ENCODE data around the gene CNTNAP5.

- TF ChIP-seq, protein P1, sequence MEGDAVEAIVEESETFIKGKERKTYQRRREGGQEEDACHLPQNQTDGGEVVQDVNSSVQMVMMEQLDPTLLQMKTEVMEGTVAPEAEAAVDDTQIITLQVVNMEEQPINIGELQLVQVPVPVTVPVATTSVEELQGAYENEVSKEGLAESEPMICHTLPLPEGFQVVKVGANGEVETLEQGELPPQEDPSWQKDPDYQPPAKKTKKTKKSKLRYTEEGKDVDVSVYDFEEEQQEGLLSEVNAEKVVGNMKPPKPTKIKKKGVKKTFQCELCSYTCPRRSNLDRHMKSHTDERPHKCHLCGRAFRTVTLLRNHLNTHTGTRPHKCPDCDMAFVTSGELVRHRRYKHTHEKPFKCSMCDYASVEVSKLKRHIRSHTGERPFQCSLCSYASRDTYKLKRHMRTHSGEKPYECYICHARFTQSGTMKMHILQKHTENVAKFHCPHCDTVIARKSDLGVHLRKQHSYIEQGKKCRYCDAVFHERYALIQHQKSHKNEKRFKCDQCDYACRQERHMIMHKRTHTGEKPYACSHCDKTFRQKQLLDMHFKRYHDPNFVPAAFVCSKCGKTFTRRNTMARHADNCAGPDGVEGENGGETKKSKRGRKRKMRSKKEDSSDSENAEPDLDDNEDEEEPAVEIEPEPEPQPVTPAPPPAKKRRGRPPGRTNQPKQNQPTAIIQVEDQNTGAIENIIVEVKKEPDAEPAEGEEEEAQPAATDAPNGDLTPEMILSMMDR (conservative IDR thresholded peaks at IDR 0.05; ENCODE audit: low read depth, low read length): no peak
- no peak for TF ChIP-seq EZH2 (IDR thresholded peaks at IDR 0.05; ENCODE audit: borderline replicate concordance, low read depth, low read length, poor library complexity, severe bottlenecking)
Observed at GRCh38 chr2:124658373-124658772, 633.3 kb downstream of the CNTNAP5 start.
